Peyer's patch (tissue), 4 donors: Measurements from ENCODE around the gene ZNF496.

ENCODE experiments used
- POLR2A ChIP-seq, 2 donors: fragments of 450-650 bp; IDR thresholded peaks; one replicate each; pipeline ENCODE4 v1.5.1; 2017; ENCODE audit warnings: antibody characterized with exemption in 2 of 2, mild to moderate bottlenecking in 2 of 2, moderate library complexity in 2 of 2
- TF ChIP-seq, protein P1 (sequence below), 6 experiments: fragments of 450-650 bp in 4 of 6; fragments of 200-600 bp in 2 of 6; sonication (generic) in 1 of 6; IDR thresholded peaks; one replicate each; pipeline ENCODE4 v1.5.1; 2017 to 2019; ENCODE audit warnings: antibody characterized with exemption in 6 of 6, mild to moderate bottlenecking in 3 of 6, moderate library complexity in 1 of 6

DNA sequence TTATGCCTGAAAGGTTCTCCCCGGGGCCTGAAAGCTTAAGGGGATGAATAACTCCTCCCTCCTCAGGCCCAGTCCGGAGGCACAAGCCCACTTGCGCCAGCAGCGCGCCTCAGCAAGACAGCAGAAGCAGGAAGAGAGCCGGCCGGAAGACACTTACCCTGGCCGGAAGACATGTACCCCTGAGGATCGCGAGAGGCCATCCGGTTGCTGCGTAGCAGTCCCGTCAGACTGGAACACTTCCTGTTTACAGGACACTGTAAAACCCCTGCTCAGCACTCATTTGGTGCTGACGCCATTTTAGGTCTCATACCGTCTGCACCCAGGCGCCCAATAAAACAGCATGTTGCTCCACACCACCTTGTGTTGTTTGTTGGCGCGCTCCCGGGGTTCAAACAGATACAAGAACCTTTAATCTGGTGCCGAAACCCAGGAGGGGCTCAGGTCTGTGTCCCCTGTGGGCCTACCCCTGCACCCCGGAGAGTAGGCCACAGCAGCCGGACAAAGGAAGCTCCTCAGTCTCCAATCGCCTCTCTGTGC is 45.5 kb downstream of the ZNF496 start:
- TF ChIP-seq, protein P1, sequence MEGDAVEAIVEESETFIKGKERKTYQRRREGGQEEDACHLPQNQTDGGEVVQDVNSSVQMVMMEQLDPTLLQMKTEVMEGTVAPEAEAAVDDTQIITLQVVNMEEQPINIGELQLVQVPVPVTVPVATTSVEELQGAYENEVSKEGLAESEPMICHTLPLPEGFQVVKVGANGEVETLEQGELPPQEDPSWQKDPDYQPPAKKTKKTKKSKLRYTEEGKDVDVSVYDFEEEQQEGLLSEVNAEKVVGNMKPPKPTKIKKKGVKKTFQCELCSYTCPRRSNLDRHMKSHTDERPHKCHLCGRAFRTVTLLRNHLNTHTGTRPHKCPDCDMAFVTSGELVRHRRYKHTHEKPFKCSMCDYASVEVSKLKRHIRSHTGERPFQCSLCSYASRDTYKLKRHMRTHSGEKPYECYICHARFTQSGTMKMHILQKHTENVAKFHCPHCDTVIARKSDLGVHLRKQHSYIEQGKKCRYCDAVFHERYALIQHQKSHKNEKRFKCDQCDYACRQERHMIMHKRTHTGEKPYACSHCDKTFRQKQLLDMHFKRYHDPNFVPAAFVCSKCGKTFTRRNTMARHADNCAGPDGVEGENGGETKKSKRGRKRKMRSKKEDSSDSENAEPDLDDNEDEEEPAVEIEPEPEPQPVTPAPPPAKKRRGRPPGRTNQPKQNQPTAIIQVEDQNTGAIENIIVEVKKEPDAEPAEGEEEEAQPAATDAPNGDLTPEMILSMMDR (IDR thresholded peaks at IDR 0.05), result no peak
- no peak for TF ChIP-seq POLR2A (IDR thresholded peaks at IDR 0.05)
